Caco-2 (cell line): Measurements from ENCODE around the gene KIF21A. TPM values are rescaled to one million over a fixed set of nuclear protein-coding genes. Genes with fewer than 3 reads are reported as not detected.

Experiments
- BruUV-seq: library from RNA; stranded (reverse); fragments of 400-500 nt; replicated peaks from 2 replicates; lab custom pipeline; 2021; lab: Mats Ljungman, UMichigan
- CTCF ChIA-PET: fragments of 300-600 bp; sonication (Branson Sonifier 250); formaldehyde crosslinking; loops from one replicate; lab custom pipeline; 2022; ENCODE audit warnings: antibody characterized with exemption; lab: Charles Lee
- POLR2A ChIA-PET: fragments of 300-600 bp; sonication (Branson Sonifier 250); formaldehyde crosslinking; loops from one replicate; lab custom pipeline; 2022; ENCODE audit warnings: antibody characterized with exemption; lab: Charles Lee
- DNase-seq, 2 experiments: peaks; one replicate each; pipeline versions ENCODE4 v3.0.0 to v3.0.0-alpha.2; 2020 to 2022
- H3K27me3 ChIP-seq: replicated peaks from 2 replicates; pipeline ENCODE4 v1.6.0; 2011; ENCODE audit warnings: low read length; ENCODE audit not compliant: control insufficient read depth, insufficient read depth
- H3K36me3 ChIP-seq: 2 replicates; pipeline ENCODE4 v1.5.1; 2011; ENCODE audit warnings: low read length; ENCODE audit not compliant: control insufficient read depth, insufficient read depth
- H3K4me1 ChIP-seq: fragments of 250-450 bp; sonication (Bioruptor Pico); 2 replicates; pipeline ENCODE4 v1.5.1; 2020; ENCODE audit warnings: mild to moderate bottlenecking
- H3K4me3 ChIP-seq: 2 replicates; pipeline ENCODE4 v1.5.1; 2011; ENCODE audit warnings: low read depth, mild to moderate bottlenecking, control low read depth, low read length
- H3K9me3 ChIP-seq: fragments of 250-450 bp; sonication (Bioruptor Pico); 2 replicates; pipeline ENCODE4 v1.5.1; 2020; ENCODE audit warnings: mild to moderate bottlenecking, moderate library complexity
- H3K27ac Mint-ChIP-seq: one replicate; pipeline ENCODE4 v1.8.0; 2022; ENCODE audit warnings: mixed read lengths; ENCODE audit not compliant: unreplicated experiment
- H3K27me3 Mint-ChIP-seq: one replicate; pipeline ENCODE4 v1.8.0; 2022; ENCODE audit warnings: mixed read lengths; ENCODE audit not compliant: insufficient read depth, unreplicated experiment
- H3K36me3 Mint-ChIP-seq: one replicate; pipeline ENCODE4 v1.8.0; 2022; ENCODE audit warnings: mild to moderate bottlenecking, mixed read lengths; ENCODE audit not compliant: insufficient read depth, unreplicated experiment
- H3K4me1 Mint-ChIP-seq: one replicate; pipeline ENCODE4 v1.8.0; 2022; ENCODE audit warnings: low read depth, mixed read lengths; ENCODE audit not compliant: unreplicated experiment
- H3K4me3 Mint-ChIP-seq: one replicate; pipeline ENCODE4 v1.8.0; 2022; ENCODE audit warnings: mild to moderate bottlenecking, moderate library complexity, mixed read lengths; ENCODE audit not compliant: unreplicated experiment
- H3K9me3 Mint-ChIP-seq: one replicate; pipeline ENCODE4 v1.8.0; 2022; ENCODE audit warnings: mixed read lengths; ENCODE audit not compliant: unreplicated experiment
- intact Hi-C: fragments of 100-400 bp; cut with micrococcal nuclease; formaldehyde crosslinking; loops from one replicate; pipeline ENCODE4 v1.10.0; 2022; ENCODE audit not compliant: unreplicated experiment
- total RNA-seq: library from RNA; stranded (reverse); gene quantifications from 2 replicates; pipeline ENCODE4 v1.2.3, GENCODE V29; 2022
- TF ChIP-seq, protein P1 (sequence below), 2 experiments: fragments of 200-600 bp in 1 of 2; IDR thresholded peaks; 1 replicate in 1 of 2; 2 replicates in 1 of 2; pipeline versions ENCODE4 v1.5.1 to v1.8.0; 2011 to 2022; ENCODE audit warnings: antibody characterized with exemption in 1 of 2, control low read depth in 1 of 2, inconsistent platforms in 1 of 2, low read depth in 1 of 2, low read length in 1 of 2, mild to moderate bottlenecking in 1 of 2, moderate library complexity in 1 of 2; ENCODE audit not compliant: insufficient read depth in 1 of 2, severe bottlenecking in 1 of 2, unreplicated experiment in 1 of 2

KIF21A gene
- total RNA-seq, 1 experiment from 2014 or later = 77.5 TPM

- H3K27me3 Mint-ChIP-seq = no peaks in the 10 kb centered on the region
- peaks cover 12% of the 10 kb centered on the region for H3K9me3 Mint-ChIP-seq
- no peak overlapping the region for H3K4me3 ChIP-seq
- intact Hi-C loops = no loop called here
- H3K4me3 Mint-ChIP-seq = no peak overlapping the region
- no TSS peak for BruUV-seq
- no peaks in the 10 kb centered on the region for H3K36me3 ChIP-seq
- CTCF ChIA-PET = interaction anchor here (1.3 kb wide), 1 partner anchor 22 kb away, joined by 6 read pairs; no protein-coding TSS in a partner anchor
- H3K4me1 Mint-ChIP-seq = peaks cover 32% of the 10 kb centered on the region
- no peak for DNase-seq
- H3K36me3 Mint-ChIP-seq = peaks cover 12% of the 10 kb centered on the region
- no peaks in the 10 kb centered on the region for H3K9me3 ChIP-seq
- POLR2A ChIA-PET = no interaction called here
- peaks cover 9% of the 10 kb centered on the region for H3K4me1 ChIP-seq
- TF ChIP-seq, protein P1, sequence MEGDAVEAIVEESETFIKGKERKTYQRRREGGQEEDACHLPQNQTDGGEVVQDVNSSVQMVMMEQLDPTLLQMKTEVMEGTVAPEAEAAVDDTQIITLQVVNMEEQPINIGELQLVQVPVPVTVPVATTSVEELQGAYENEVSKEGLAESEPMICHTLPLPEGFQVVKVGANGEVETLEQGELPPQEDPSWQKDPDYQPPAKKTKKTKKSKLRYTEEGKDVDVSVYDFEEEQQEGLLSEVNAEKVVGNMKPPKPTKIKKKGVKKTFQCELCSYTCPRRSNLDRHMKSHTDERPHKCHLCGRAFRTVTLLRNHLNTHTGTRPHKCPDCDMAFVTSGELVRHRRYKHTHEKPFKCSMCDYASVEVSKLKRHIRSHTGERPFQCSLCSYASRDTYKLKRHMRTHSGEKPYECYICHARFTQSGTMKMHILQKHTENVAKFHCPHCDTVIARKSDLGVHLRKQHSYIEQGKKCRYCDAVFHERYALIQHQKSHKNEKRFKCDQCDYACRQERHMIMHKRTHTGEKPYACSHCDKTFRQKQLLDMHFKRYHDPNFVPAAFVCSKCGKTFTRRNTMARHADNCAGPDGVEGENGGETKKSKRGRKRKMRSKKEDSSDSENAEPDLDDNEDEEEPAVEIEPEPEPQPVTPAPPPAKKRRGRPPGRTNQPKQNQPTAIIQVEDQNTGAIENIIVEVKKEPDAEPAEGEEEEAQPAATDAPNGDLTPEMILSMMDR (IDR thresholded peaks at IDR 0.05; ENCODE audit: insufficient read depth in 1 of 2, low read depth in 1 of 2, low read length in 1 of 2, severe bottlenecking in 1 of 2, unreplicated experiment in 1 of 2) = no peak
- H3K27me3 ChIP-seq = no peaks in the 10 kb centered on the region
- peak overlapping the region; percentile 40 for H3K27ac Mint-ChIP-seq
Observed at GRCh38 chr12:39294715-39295114, 148.2 kb downstream of the KIF21A start.

DNA sequence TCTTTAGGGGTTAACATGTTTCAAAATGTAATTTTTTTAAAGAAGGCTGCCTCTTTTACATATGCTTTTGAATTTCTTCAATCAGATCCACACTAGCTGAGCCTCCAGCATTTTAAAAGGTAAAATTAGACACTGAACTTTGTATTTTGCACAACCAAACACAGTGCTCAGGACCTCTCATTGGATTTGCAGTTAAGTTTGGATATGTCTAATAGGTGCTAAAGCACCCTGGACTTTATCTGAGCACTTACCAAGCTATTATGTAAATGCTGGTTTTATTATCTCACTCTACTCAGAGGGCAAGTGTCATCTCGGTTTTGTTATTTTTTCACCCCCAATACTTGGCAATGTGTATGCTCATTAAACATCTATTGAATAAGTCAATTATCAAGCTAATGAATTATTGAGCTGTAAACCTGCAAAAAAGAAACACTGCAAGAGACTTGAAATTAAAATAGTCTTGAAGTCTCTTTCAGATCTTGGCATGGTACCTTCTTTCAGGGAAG is 150.7 kb downstream of the KIF21A start:
- Histone ChIP-seq H3K9me3 (no peaks in the 10 kb centered on the region), H3K4me1 (peaks cover 9% of the 10 kb centered on the region), H3K36me3 (no peaks in the 10 kb centered on the region), H3K4me3 (no peak overlapping the region), H3K27me3 (no peaks in the 10 kb centered on the region)
- DNase-seq = no peak
- H3K4me1 Mint-ChIP-seq = peaks cover 26% of the 10 kb centered on the region
- no peaks in the 10 kb centered on the region for H3K27me3 Mint-ChIP-seq
- ChIA-PET POLR2A (no interaction called here), CTCF (no interaction called here)
- intact Hi-C loops = no loop called here
- H3K9me3 Mint-ChIP-seq = peaks cover 11% of the 10 kb centered on the region
- no peak overlapping the region for H3K4me3 Mint-ChIP-seq
- H3K27ac Mint-ChIP-seq = no peak overlapping the region
- BruUV-seq = no TSS peak
- TF ChIP-seq, protein P1 (IDR thresholded peaks at IDR 0.05; ENCODE audit: insufficient read depth in 1 of 2, low read depth in 1 of 2, low read length in 1 of 2, severe bottlenecking in 1 of 2, unreplicated experiment in 1 of 2) = no peak
- peaks cover 12% of the 10 kb centered on the region for H3K36me3 Mint-ChIP-seq

GRCh38 chr12:39287817-39288216 is 155.1 kb downstream of the KIF21A start:
- Mint-ChIP-seq H3K27ac (no peak overlapping the region), H3K4me3 (no peak overlapping the region), H3K9me3 (no peaks in the 10 kb centered on the region), H3K36me3 (no peaks in the 10 kb centered on the region), H3K4me1 (peaks cover 10% of the 10 kb centered on the region), H3K27me3 (no peaks in the 10 kb centered on the region)
- TF ChIP-seq, protein P1 (IDR thresholded peaks at IDR 0.05; ENCODE audit: insufficient read depth in 1 of 2, low read depth in 1 of 2, low read length in 1 of 2, severe bottlenecking in 1 of 2, unreplicated experiment in 1 of 2) = no peak
- Histone ChIP-seq H3K27me3 (no peaks in the 10 kb centered on the region), H3K36me3 (no peaks in the 10 kb centered on the region), H3K4me3 (no peak overlapping the region), H3K4me1 (no peaks in the 10 kb centered on the region), H3K9me3 (no peaks in the 10 kb centered on the region)
- ChIA-PET POLR2A (no interaction called here), CTCF (no interaction called here)
- no TSS peak for BruUV-seq
- DNase-seq = no peak
- intact Hi-C loops = no loop called here
